Suprapubic skin (tissue), 4 donors: ENCODE measurements around the gene KIAA1217. TPM values are rescaled to one million over a fixed set of nuclear protein-coding genes. Genes with fewer than 3 reads are reported as not detected.
A peak's percentile ranks its signal among the peaks of the same experiment; 100 is the strongest.

Experiments
- DNase-seq, 2 donors: peaks; one replicate each; pipeline ENCODE4 v3.0.0-alpha.2; 2019; ENCODE audit warnings: low spot score in 2 of 2
- H3K27ac ChIP-seq: fragments of 200-600 bp; sonication (generic); one replicate; pipeline ENCODE4 v1.5.1; 2019
- H3K27me3 ChIP-seq: fragments of 200-600 bp; sonication (generic); one replicate; pipeline ENCODE4 v1.5.1; 2019
- H3K36me3 ChIP-seq: fragments of 200-600 bp; sonication (generic); one replicate; pipeline ENCODE4 v1.5.1; 2019
- H3K4me1 ChIP-seq: fragments of 200-600 bp; sonication (generic); one replicate; pipeline ENCODE4 v1.5.1; 2019
- H3K4me3 ChIP-seq: fragments of 200-600 bp; sonication (generic); one replicate; pipeline ENCODE4 v1.5.1; 2019; ENCODE audit warnings: mild to moderate bottlenecking
- H3K9me3 ChIP-seq: fragments of 200-600 bp; sonication (generic); one replicate; pipeline ENCODE4 v1.5.1; 2019
- CTCF ChIP-seq, 2 donors: fragments of 200-600 bp in 1 of 2; fragments of 450-650 bp in 1 of 2; sonication (generic) in 1 of 2; IDR thresholded peaks; one replicate each; pipeline ENCODE4 v1.5.1; 2016 to 2019; ENCODE audit warnings: antibody characterized with exemption in 2 of 2, mild to moderate bottlenecking in 1 of 2, moderate library complexity in 1 of 2
- EP300 ChIP-seq: sonication (generic); formaldehyde crosslinking; IDR thresholded peaks from one replicate; pipeline ENCODE4 v1.6.1; 2017; ENCODE audit warnings: antibody characterized with exemption
- POLR2A ChIP-seq, 2 donors: fragments of 450-650 bp; IDR thresholded peaks; one replicate each; pipeline ENCODE4 v1.6.1; 2017; ENCODE audit warnings: antibody characterized with exemption in 2 of 2, mild to moderate bottlenecking in 2 of 2, moderate library complexity in 2 of 2
- POLR2AphosphoS5 ChIP-seq, 3 donors: sonication (generic); formaldehyde crosslinking; IDR thresholded peaks; one replicate each; pipeline ENCODE4 v1.6.1; 2017; ENCODE audit warnings: antibody characterized with exemption in 3 of 3
- WGBS: methylation state at CpG from one replicate; pipeline ENCODE4 v1.1.5; 2018; 5-methylcytosine and 5-hydroxymethylcytosine counted together
- total RNA-seq, 4 donors: library from RNA; depleted of rRNA; stranded (reverse); fragments of >200 nt; gene quantifications; one replicate each; pipeline ENCODE4 v1.1.0, GENCODE V29; 2016

The KIAA1217 gene
- total RNA-seq, 4 donors from 2014 or later = 59.2 to 109 (median 72.1) TPM

DNA sequence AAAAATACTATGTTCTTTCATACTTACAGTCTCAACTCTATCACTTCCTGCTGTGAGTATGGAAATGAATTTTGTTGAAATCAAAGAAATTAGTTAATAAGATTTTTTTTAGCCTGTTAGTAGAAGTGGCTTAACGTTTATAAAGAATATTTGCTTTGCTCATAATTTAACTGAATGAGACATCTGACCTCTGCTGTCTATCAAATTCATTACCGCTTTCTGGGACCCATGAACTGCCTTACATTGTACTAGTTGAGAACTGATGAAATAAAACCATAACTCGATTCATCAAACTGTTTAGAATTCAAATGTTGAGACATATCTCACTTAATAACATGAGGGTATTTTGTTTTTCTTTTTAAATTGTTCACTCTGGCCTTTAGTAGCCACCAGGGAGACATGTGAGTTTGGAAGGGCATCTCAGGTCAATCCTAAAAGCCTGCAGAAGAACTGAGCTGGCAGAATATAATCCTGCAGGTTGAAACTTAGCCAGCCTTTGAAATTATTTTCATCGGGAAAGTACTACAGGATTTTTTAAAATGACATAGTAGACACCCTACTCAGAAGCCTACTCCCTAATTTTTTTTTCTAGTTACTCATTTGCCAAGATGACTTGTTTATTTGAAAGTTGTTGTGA lies 78.7 kb downstream of the KIAA1217 start:
- peak overlapping the region; percentile 44 for H3K27ac ChIP-seq
- H3K27me3 ChIP-seq = no peaks in the 10 kb centered on the region
- H3K4me1 ChIP-seq = peaks cover 18% of the 10 kb centered on the region
- H3K36me3 ChIP-seq = no peaks in the 10 kb centered on the region
- 29% methylated on average over 4 of the region's 4 CpGs for WGBS
- H3K9me3 ChIP-seq = no peaks in the 10 kb centered on the region
- no peak overlapping the region for H3K4me3 ChIP-seq
- TF ChIP-seq EP300 (no peak), POLR2A (IDR thresholded peaks at IDR 0.05) (no peak), POLR2AphosphoS5 (IDR thresholded peaks at IDR 0.05) (no peak)
- no peak for DNase-seq

- TF ChIP-seq EP300 (no peak), CTCF (IDR thresholded peaks at IDR 0.05) (no peak), POLR2AphosphoS5 (IDR thresholded peaks at IDR 0.05) (no peak)
- 52% methylated on average over 1 of the region's 1 CpG for WGBS
- DNase-seq = no peak
- H3K27ac ChIP-seq = no peak overlapping the region
- H3K4me3 ChIP-seq = no peak overlapping the region
- no peaks in the 10 kb centered on the region for H3K36me3 ChIP-seq
- H3K9me3 ChIP-seq = no peaks in the 10 kb centered on the region
- H3K4me1 ChIP-seq = peaks cover 22% of the 10 kb centered on the region
- no peaks in the 10 kb centered on the region for H3K27me3 ChIP-seq
Measured at GRCh38 chr10:24288581-24288980, 79.6 kb downstream of the KIAA1217 start.

DNA sequence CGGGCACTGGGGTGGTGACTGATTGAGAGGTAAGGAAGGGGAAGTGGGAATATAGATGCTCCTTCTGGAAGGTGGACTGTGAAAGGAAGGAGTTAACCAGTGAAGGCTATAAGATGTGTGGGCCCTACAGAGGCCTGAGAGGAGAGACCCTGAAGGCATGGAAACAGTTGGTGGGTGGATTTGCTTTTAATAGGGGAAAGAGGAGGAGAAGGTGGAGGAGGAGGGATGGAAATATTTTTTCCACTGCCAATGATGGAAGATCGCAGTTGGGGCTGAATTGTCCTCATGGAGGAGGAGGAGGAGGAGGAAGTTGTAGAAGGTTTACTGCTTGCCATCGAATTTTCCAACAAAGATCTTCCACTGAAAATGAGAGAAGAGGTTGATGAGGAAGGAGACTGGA lies 80.3 kb downstream of the KIAA1217 start:
- no peak overlapping the region for H3K27ac ChIP-seq
- no peak for DNase-seq
- H3K36me3 ChIP-seq = no peaks in the 10 kb centered on the region
- no peaks in the 10 kb centered on the region for H3K9me3 ChIP-seq
- no peak overlapping the region for H3K4me3 ChIP-seq
- peaks cover 25% of the 10 kb centered on the region for H3K4me1 ChIP-seq
- 85% methylated on average over 3 of the region's 3 CpGs for WGBS
- no peaks in the 10 kb centered on the region for H3K27me3 ChIP-seq
- TF ChIP-seq EP300 (no peak), CTCF (IDR thresholded peaks at IDR 0.05) (no peak), POLR2A (IDR thresholded peaks at IDR 0.05) (no peak), POLR2AphosphoS5 (IDR thresholded peaks at IDR 0.05) (no peak)

DNA sequence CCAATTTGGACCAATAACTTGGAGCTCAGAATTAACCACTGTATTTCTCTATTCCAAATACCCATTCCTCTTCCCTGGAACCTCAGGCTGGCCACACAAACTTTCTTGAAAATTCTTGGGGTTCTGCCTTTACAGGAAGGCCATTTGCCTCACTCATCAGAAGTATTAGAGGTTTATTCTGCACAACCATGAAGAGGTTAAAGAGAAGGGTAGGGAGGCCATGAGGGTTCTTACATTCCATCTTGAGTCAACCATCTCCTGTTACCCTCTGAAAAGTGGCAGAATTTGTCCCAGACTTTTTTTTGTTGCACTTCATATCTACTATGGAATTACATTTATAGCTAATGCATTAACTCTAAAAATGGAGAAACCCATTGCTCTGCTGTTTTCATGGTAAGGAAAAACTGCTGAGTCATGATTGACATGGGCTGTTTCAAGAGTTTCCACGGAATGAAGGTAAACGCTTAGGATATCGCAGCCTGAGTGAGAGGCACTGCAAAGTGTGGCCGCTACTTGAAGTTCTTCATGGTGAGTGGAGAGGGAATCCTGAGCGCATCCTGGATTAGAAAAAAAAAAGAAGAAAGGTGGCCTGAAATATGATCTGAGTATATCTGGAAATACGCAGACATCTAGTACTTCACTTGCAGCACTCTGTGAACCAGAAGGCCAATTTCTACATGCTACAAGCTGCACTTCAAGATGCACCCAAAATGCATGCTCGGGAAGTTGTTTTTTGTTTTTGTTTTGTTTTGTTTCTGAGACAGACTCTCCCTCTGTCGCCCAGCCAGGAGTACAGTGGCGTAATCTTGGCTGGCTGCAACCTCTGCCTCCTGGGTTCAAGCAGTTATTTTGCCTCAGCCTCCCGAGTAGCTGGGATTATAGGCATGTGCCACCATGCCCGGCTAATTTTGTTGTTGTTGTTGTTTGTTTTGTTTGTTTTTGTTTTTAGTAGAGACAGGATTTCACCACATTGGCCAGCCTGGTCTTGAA lies 83.7 kb downstream of the KIAA1217 start:
- no peak for TF ChIP-seq POLR2AphosphoS5 (IDR thresholded peaks at IDR 0.05)
- no peak for TF ChIP-seq CTCF (IDR thresholded peaks at IDR 0.05)
- no peak for TF ChIP-seq POLR2A (IDR thresholded peaks at IDR 0.05)
- no peak for TF ChIP-seq EP300
- H3K36me3 ChIP-seq = no peaks in the 10 kb centered on the region
- H3K4me3 ChIP-seq = no peak overlapping the region
- H3K27me3 ChIP-seq = no peaks in the 10 kb centered on the region
- no peak for DNase-seq
- H3K9me3 ChIP-seq = no peaks in the 10 kb centered on the region
- peaks cover 18% of the 10 kb centered on the region for H3K4me1 ChIP-seq
- H3K27ac ChIP-seq = no peak overlapping the region
- WGBS = 80% methylated on average over 11 of the region's 11 CpGs

DNA sequence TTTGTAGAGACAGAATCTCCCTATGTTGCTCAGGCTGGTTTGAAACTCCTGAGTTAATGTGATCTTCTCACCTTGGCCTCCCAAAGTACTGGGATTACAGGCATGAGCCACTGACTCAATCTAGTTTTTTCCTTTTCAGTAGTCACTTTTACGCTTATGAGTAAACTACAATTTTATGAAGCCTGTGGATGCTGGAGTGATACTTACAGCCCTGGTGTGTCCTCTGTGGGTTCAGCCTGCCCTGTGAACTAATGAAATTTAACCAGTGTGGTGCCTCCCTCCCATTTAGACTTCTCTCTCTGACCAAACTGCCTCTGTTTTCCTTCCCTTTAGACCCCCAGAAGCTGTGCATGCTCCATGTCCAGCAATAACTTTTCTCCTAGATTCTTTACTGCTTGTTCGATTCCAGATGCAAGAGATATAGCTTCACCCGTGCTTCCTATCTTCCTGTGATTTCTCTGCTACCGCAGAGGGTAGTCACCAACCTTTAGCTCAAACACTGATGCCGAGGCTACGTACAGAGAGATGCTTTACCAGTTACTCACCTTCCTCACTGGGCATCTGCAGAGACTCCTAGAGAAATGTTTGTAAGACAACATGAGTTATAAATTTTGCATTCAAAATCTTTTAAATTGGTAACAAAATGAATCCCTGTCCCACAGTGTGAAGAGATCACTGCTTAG lies 90.8 kb downstream of the KIAA1217 start:
- no peaks in the 10 kb centered on the region for H3K9me3 ChIP-seq
- H3K27ac ChIP-seq = no peak overlapping the region
- TF ChIP-seq EP300 = no peak
- TF ChIP-seq CTCF (IDR thresholded peaks at IDR 0.05) = no peak
- TF ChIP-seq POLR2AphosphoS5 (IDR thresholded peaks at IDR 0.05) = no peak
- no peak for TF ChIP-seq POLR2A (IDR thresholded peaks at IDR 0.05)
- H3K4me3 ChIP-seq = no peak overlapping the region
- no peaks in the 10 kb centered on the region for H3K36me3 ChIP-seq
- no peaks in the 10 kb centered on the region for H3K4me1 ChIP-seq
- DNase-seq = no peak
- 87% methylated on average over 6 of the region's 6 CpGs for WGBS
- H3K27me3 ChIP-seq = no peaks in the 10 kb centered on the region
